Chondrocyte (in vitro differentiated cells): ENCODE measurements around the gene CYP2D6. TPM values are rescaled to one million over a fixed set of nuclear protein-coding genes. Genes with fewer than 3 reads are reported as not detected.
A peak's percentile ranks its signal among the peaks of the same experiment; 100 is the strongest.

ENCODE experiments used
- DNase-seq: peaks from one replicate; pipeline ENCODE4 v3.0.0; 2021; ENCODE audit warnings: mixed read lengths, low spot score
- H3K27ac Mint-ChIP-seq: one replicate; pipeline ENCODE4 v1.8.0; 2021; ENCODE audit warnings: mild to moderate bottlenecking, moderate library complexity, mixed read lengths; ENCODE audit not compliant: unreplicated experiment
- H3K27me3 Mint-ChIP-seq: 2 replicates; pipeline ENCODE4 v1.8.0; 2021; ENCODE audit warnings: low read depth, mixed read lengths
- H3K36me3 Mint-ChIP-seq: 2 replicates; pipeline ENCODE4 v1.8.0; 2021; ENCODE audit warnings: low read depth, mixed read lengths
- H3K4me1 Mint-ChIP-seq: 2 replicates; pipeline ENCODE4 v1.8.0; 2021; ENCODE audit warnings: low read depth, mild to moderate bottlenecking, mixed read lengths
- H3K4me3 Mint-ChIP-seq: one replicate; pipeline ENCODE4 v1.8.0; 2021; ENCODE audit warnings: mild to moderate bottlenecking, moderate library complexity, mixed read lengths; ENCODE audit not compliant: unreplicated experiment
- H3K9me3 Mint-ChIP-seq: 2 replicates; pipeline ENCODE4 v1.8.0; 2021; ENCODE audit warnings: low read depth, mixed read lengths
- total RNA-seq: library from RNA; stranded (reverse); gene quantifications from 3 replicates; pipeline ENCODE4 v1.2.1, GENCODE V29; 2021
- TF ChIP-seq, protein P1 (sequence below): fragments of 200-600 bp; sonication (generic); IDR thresholded peaks from 2 replicates; pipeline ENCODE4 v1.5.0; 2021; ENCODE audit warnings: antibody characterized with exemption, mild to moderate bottlenecking, moderate library complexity

Gene CYP2D6
- total RNA-seq, 1 donor from 2014 or later, result 0.95 TPM

DNA sequence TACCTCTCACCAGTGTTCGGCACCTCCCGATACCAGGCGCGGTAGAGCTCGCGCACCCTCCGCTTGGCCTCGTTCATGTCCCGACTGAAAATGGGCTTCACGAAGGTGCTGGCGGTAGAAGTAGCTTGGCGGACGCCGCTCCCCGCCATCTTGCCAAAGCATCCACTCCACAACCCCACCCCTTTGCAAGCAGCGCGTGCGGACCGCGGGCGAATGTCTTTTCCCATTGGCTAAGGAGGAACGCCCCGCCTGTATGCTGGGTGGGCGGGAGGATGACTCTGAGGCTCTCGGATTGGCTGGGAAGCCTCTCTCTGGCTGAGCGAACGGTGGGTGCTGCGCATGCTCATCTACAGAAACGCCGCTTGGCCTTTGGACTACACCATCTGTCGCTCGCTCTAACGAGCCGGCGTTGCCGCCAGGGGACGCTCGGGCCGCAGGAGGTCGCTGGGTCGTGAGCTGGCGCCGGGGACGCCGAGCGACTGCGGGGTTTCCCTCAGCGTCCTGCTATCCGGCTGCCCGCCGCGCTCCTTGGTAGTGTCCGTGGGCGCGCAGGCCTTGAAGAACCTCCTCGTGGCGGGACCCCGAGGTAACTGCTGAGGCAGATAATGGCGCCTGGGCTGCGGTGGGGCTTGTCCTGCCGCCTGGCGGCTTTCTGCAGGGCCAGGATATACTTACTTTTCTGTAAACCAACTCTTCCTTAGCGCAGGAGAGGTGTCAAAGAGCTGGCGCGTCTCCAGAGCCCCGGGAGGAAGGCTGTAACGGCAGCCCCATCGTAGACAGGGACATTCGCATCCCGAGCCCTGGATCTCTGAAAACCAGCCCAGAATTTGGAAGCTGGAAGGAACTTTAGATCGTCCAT lies 39.8 kb downstream of the CYP2D6 start, which contains the start of gene NDUFA6:
TSS of gene NDUFA6 (minus strand) at position 177 of the 859 bp plus-strand sequence. CDS start at position 149, 28 bp downstream.
- H3K4me1 Mint-ChIP-seq, result peaks cover 22% of the 10 kb centered on the region
- no peaks in the 10 kb centered on the region for H3K27me3 Mint-ChIP-seq
- peaks cover 8% of the 10 kb centered on the region for H3K36me3 Mint-ChIP-seq
- peak within 1 kb of the TSS; percentile 99 for H3K27ac Mint-ChIP-seq
- peak; percentile 99 for DNase-seq
- peak within 1 kb of the TSS; percentile 96 for H3K4me3 Mint-ChIP-seq
- TF ChIP-seq, protein P1, sequence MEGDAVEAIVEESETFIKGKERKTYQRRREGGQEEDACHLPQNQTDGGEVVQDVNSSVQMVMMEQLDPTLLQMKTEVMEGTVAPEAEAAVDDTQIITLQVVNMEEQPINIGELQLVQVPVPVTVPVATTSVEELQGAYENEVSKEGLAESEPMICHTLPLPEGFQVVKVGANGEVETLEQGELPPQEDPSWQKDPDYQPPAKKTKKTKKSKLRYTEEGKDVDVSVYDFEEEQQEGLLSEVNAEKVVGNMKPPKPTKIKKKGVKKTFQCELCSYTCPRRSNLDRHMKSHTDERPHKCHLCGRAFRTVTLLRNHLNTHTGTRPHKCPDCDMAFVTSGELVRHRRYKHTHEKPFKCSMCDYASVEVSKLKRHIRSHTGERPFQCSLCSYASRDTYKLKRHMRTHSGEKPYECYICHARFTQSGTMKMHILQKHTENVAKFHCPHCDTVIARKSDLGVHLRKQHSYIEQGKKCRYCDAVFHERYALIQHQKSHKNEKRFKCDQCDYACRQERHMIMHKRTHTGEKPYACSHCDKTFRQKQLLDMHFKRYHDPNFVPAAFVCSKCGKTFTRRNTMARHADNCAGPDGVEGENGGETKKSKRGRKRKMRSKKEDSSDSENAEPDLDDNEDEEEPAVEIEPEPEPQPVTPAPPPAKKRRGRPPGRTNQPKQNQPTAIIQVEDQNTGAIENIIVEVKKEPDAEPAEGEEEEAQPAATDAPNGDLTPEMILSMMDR, result peak; percentile 98
- peaks cover 3% of the 10 kb centered on the region for H3K9me3 Mint-ChIP-seq

DNA sequence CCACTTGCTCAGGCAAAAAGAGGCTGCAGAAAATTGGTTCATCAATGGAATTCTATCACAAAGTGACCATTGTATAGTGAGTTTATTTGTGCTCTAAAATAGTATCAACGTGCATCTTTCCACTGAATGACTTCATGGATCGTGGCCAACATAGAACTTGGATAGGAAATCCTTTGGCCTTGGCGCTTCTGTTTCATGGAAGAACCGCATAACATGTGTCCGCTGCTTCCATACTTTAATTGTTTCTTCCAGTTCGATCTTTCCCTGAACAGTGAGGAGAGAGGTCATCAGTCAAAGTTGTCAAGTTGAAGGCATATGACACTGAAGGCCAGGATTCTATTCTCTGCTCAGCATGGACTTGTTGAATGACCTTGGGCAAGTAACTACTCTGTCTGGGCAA lies 44.6 kb downstream of the CYP2D6 start:
- TF ChIP-seq, protein P1, result no peak
- Mint-ChIP-seq H3K36me3 (peaks cover 25% of the 10 kb centered on the region), H3K27me3 (no peaks in the 10 kb centered on the region), H3K4me1 (peaks cover 24% of the 10 kb centered on the region), H3K4me3 (no peak overlapping the region), H3K27ac (no peak overlapping the region), H3K9me3 (peaks cover 3% of the 10 kb centered on the region)
- DNase-seq, result no peak

DNA sequence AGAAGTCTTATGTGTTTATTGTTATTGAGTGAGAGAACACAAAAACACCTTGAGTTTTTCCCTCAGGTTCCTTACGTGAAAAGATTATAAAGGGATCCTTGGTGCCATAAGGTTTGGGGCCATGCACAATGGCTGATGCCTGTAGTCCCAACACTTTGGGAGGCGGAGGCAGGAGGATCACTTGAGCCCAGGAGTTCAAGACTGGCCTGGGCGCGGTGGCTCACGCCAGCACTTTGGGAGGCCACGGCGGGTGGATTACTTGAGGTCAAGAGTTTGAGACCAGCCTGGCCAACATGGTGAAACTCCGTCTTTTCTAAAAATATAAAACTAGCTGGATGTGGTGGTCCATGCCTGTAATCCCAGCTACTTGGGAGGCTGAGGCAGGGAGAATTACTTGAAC lies 45.7 kb downstream of the CYP2D6 start:
- H3K36me3 Mint-ChIP-seq, result peaks cover 23% of the 10 kb centered on the region

DNA sequence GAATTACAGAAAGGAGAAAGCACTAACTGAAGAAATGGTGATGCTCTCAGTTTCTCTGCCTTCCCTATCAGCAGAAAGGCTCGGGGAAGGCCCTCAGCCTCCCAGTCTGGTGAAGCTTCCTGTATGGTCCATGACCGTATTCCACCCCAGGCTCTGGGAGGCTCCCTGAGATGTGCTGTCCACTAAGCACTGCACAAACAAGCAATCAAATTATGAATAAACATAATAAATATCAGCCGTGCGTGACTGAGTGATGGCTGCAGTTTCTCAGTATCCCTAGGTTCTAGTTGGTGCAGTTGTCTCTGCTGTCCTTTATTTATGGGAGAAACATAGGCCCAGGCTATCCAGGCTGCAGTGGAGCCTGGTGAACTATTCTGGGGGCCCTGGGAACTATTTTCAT lies 47.5 kb downstream of the CYP2D6 start:
- DNase-seq, result no peak
- H3K4me3 Mint-ChIP-seq, result no peak overlapping the region
- H3K9me3 Mint-ChIP-seq, result no peaks in the 10 kb centered on the region
- TF ChIP-seq, protein P1, result no peak
- H3K27ac Mint-ChIP-seq, result no peak overlapping the region
- H3K36me3 Mint-ChIP-seq, result peaks cover 23% of the 10 kb centered on the region
- H3K27me3 Mint-ChIP-seq, result no peaks in the 10 kb centered on the region
- H3K4me1 Mint-ChIP-seq, result peaks cover 23% of the 10 kb centered on the region

More for the DNA sequence above, 45.7 kb downstream of the CYP2D6 start:
- Mint-ChIP-seq H3K4me1 (peaks cover 29% of the 10 kb centered on the region), H3K27ac (no peak overlapping the region), H3K4me3 (no peak overlapping the region), H3K9me3 (peaks cover 3% of the 10 kb centered on the region), H3K27me3 (no peaks in the 10 kb centered on the region)
- TF ChIP-seq, protein P1, result no peak
- no peak for DNase-seq

DNA sequence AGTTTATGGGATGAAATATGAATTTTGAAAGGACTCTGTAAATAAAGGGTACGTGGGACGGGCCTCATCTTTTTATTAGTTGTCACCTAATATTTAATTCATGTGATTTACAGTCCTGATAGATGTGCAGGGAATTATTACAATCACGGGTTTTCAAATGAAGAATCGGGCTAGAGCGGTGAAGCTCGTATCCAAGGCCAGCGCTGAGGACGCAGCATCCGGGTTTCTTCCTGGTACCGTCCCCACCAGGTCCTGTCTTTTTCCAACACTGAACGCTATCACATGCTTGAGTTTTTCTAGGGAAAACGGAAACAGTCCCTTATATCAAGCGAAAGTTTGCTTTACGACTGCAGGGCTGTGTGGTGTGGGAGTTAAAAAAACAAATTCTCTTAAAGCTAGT lies 50.3 kb downstream of the CYP2D6 start:
- peaks cover 14% of the 10 kb centered on the region for H3K36me3 Mint-ChIP-seq
- H3K27me3 Mint-ChIP-seq, result no peaks in the 10 kb centered on the region
- H3K27ac Mint-ChIP-seq, result peak overlapping the region; percentile 97
- TF ChIP-seq, protein P1, result no peak
- H3K9me3 Mint-ChIP-seq, result no peaks in the 10 kb centered on the region
- H3K4me3 Mint-ChIP-seq, result peak overlapping the region; percentile 86
- H3K4me1 Mint-ChIP-seq, result peaks cover 23% of the 10 kb centered on the region
- no peak for DNase-seq
